K562 (cell line): ENCODE measurements around the gene LRRC4C. TPM values are rescaled to one million over a fixed set of nuclear protein-coding genes. Genes with fewer than 3 reads are reported as not detected.

Experiments used
- ATAC-seq: fragments of 200-7000 bp; cut with Tn5 transposase; 3 replicates; pipeline ENCODE4 v1.9.1; 2020; ENCODE audit warnings: moderate library complexity
- BruUV-seq: library from RNA; stranded (reverse); fragments of 400-500 nt; replicated peaks from 2 replicates; lab custom pipeline; 2021; lab: Mats Ljungman, UMichigan
- CTCF ChIA-PET: fragments of 300-600 bp; formaldehyde crosslinking; extraction: SDS; loops from one replicate; lab custom pipeline; 2021; ENCODE audit warnings: low intra/inter-chr PET ratio; lab: Yijun Ruan, JAX
- POLR2A ChIA-PET: fragments of 300-600, 350-650 bp; sonication (Branson Sonifier 250); formaldehyde crosslinking; extraction: SDS; loops from one replicate; lab custom pipeline; 2021; ENCODE audit warnings: antibody characterized with exemption, inconsistent platforms; lab: Yijun Ruan, JAX
- DNase-seq, 4 experiments: peaks; one replicate each; pipeline versions ENCODE4 v3.0.0 to v3.0.0-alpha.2; 2011 to 2018; ENCODE audit warnings: low spot score in 3 of 4, mixed read lengths in 3 of 4; ENCODE audit errors: extremely low read depth in 1 of 4
- FAIRE-seq: peaks from 2 replicates; lab custom pipeline; 2011; peaks lifted over from hg19 to GRCh38; lab: Jason Lieb, UNC
- H2AFZ ChIP-seq: 2 replicates; pipeline ENCODE4 v1.6.0; 2011; ENCODE audit warnings: low read depth, low read length, control low read depth, inconsistent platforms
- H3K27ac ChIP-seq: fragments of 200-600 bp; 3 replicates; pipeline ENCODE4 v1.8.0; 2011; ENCODE audit warnings: low read depth, mild to moderate bottlenecking, control low read depth, inconsistent platforms, low read length, moderate library complexity, mixed read lengths; ENCODE audit errors: extremely low read depth
- H3K27me3 ChIP-seq, 2 experiments: fragments of 300-600 bp in 1 of 2; 2 replicates in 1 of 2; 3 replicates in 1 of 2; pipeline versions ENCODE4 v1.6.0 to v1.8.0; 2011; ENCODE audit warnings: inconsistent platforms in 2 of 2, low read length in 2 of 2, mild to moderate bottlenecking in 1 of 2, mixed read lengths in 1 of 2, moderate library complexity in 1 of 2; ENCODE audit not compliant: control insufficient read depth in 2 of 2, insufficient read depth in 2 of 2
- H3K36me3 ChIP-seq: fragments of 300-600 bp; 3 replicates; pipeline ENCODE4 v1.8.0; 2011; ENCODE audit warnings: mild to moderate bottlenecking, low read length, inconsistent platforms; ENCODE audit not compliant: control insufficient read depth, insufficient read depth
- H3K4me1 ChIP-seq, 2 experiments: fragments of 200-600 bp in 1 of 2; replicated peaks in 1 of 2; 2 replicates in 1 of 2; 3 replicates in 1 of 2; pipeline versions ENCODE4 v1.5.1 to v1.8.0; 2011; ENCODE audit warnings: inconsistent platforms in 2 of 2, low read length in 2 of 2, mild to moderate bottlenecking in 1 of 2, mixed read lengths in 1 of 2, moderate library complexity in 1 of 2; ENCODE audit not compliant: control insufficient read depth in 2 of 2, insufficient read depth in 2 of 2
- H3K4me2 ChIP-seq: 2 replicates; pipeline ENCODE4 v1.6.1; 2011; ENCODE audit warnings: low read length, control low read depth, inconsistent platforms, mixed read lengths; ENCODE audit not compliant: insufficient read depth
- H3K4me3 ChIP-seq: fragments of 200-600 bp; sonication (generic), shearing (Covaris generic); 2 replicates; pipeline ENCODE4 v1.5.1; 2016; ENCODE audit warnings: control low read depth, inconsistent platforms
- H3K79me2 ChIP-seq: fragments of 200-600 bp; 3 replicates; pipeline ENCODE4 v1.8.0; 2011; ENCODE audit warnings: low read length, inconsistent platforms; ENCODE audit not compliant: control insufficient read depth, insufficient read depth
- H3K9ac ChIP-seq, 2 experiments: 2 replicates each; pipeline versions ENCODE4 v1.6.0 to v1.6.1; 2011; ENCODE audit warnings: low read depth in 2 of 2, low read length in 2 of 2, control low read depth in 1 of 2, inconsistent platforms in 1 of 2, mild to moderate bottlenecking in 1 of 2, mixed read lengths in 1 of 2; ENCODE audit not compliant: insufficient read depth in 1 of 2
- H3K9me1 ChIP-seq: one replicate; pipeline ENCODE4 v1.6.0; 2011; ENCODE audit warnings: inconsistent platforms, mild to moderate bottlenecking, low read length, moderate library complexity; ENCODE audit not compliant: control insufficient read depth, insufficient read depth
- H3K9me3 ChIP-seq: replicated peaks from 2 replicates; pipeline ENCODE4 v1.5.1; 2011; ENCODE audit warnings: low read depth, low read length, inconsistent platforms; ENCODE audit not compliant: control insufficient read depth, insufficient read depth
- H4K20me1 ChIP-seq: replicated peaks from 2 replicates; pipeline ENCODE4 v1.6.1; 2011; ENCODE audit warnings: low read length, inconsistent platforms, mixed read lengths; ENCODE audit not compliant: control insufficient read depth, insufficient read depth
- BRD9 ChIP-seq: fragments of 450-650 bp; IDR thresholded peaks from 2 replicates; pipeline ENCODE4 v1.6.1; 2018; ENCODE audit warnings: low read depth; ENCODE audit not compliant: partially characterized antibody
- DLX4 ChIP-seq: fragments of 250-450 bp; sonication (Bioruptor Pico); IDR thresholded peaks from 2 replicates; pipeline ENCODE4 v1.6.1; 2021; ENCODE audit warnings: mild to moderate bottlenecking
- E2F1 ChIP-seq: sonication (generic); formaldehyde crosslinking; IDR thresholded peaks from 2 replicates; pipeline ENCODE4 v1.8.1; 2023; ENCODE audit warnings: mild to moderate bottlenecking, missing genetic modification reagents, moderate library complexity
- EP400 ChIP-seq: fragments of 450-650 bp; IDR thresholded peaks from 2 replicates; pipeline ENCODE4 v1.6.1; 2017; ENCODE audit warnings: antibody characterized with exemption, mild to moderate bottlenecking, moderate library complexity
- HOMEZ ChIP-seq: fragments of 250-450 bp; sonication (Bioruptor Pico); IDR thresholded peaks from 2 replicates; pipeline ENCODE4 v1.4.0; 2020; ENCODE audit warnings: mild to moderate bottlenecking, moderate library complexity
- MEIS2 ChIP-seq: fragments of 450-650 bp; IDR thresholded peaks from 2 replicates; pipeline ENCODE4 v1.6.1; 2014; ENCODE audit warnings: mild to moderate bottlenecking; ENCODE audit not compliant: partially characterized antibody
- NCOA6 ChIP-seq: fragments of 450-650 bp; IDR thresholded peaks from 2 replicates; pipeline ENCODE4 v1.6.1; 2017; ENCODE audit warnings: mild to moderate bottlenecking
- NCOR1 ChIP-seq: fragments of 450-650 bp; IDR thresholded peaks from 2 replicates; pipeline ENCODE4 v1.6.1; 2016; ENCODE audit warnings: mild to moderate bottlenecking, moderate library complexity
- NEUROD1 ChIP-seq: fragments of 150-350 bp; IDR thresholded peaks from 2 replicates; pipeline ENCODE4 v1.6.1; 2014; ENCODE audit warnings: borderline replicate concordance, low read length, low read depth; ENCODE audit not compliant: partially characterized antibody
- NR2C2 ChIP-seq, 2 experiments: fragments of 200-800 bp in 1 of 2; sonication (Bioruptor generic) in 1 of 2; sonication (generic) in 1 of 2; formaldehyde crosslinking in 1 of 2; IDR thresholded peaks; 2 replicates each; pipeline versions ENCODE4 v1.6.1 to v1.8.0; 2016 to 2022; ENCODE audit warnings: mild to moderate bottlenecking in 1 of 2, missing compliant biosample characterization in 1 of 2, missing genetic modification characterization in 1 of 2, missing genetic modification reagents in 1 of 2
- SAFB ChIP-seq: fragments of 200-400 bp; formaldehyde crosslinking; IDR thresholded peaks from 2 replicates; pipeline ENCODE4 v1.6.1; 2017; ENCODE audit warnings: low read depth, low read length, borderline replicate concordance
- SMC3 ChIP-seq: conservative IDR thresholded peaks from 2 replicates; pipeline ENCODE4 v1.6.1; 2011; ENCODE audit warnings: low read depth, low read length, improper control_type of control experiment; ENCODE audit not compliant: insufficient read depth
- XRCC3 ChIP-seq: fragments of 450-650 bp; IDR thresholded peaks from 2 replicates; pipeline ENCODE4 v1.6.1; 2017; ENCODE audit warnings: mild to moderate bottlenecking, moderate library complexity
- ZC3H11A ChIP-seq: IDR thresholded peaks from 2 replicates; pipeline ENCODE4 v1.6.1; 2012; ENCODE audit warnings: low read depth, low read length, improper control_type of control experiment
- WGBS: fragments of 100-300 bp; shearing (Covaris generic); methylation state at CpG from one replicate; pipeline ENCODE4 v1.1.6; 2016; ENCODE audit warnings: low coverage, mixed read lengths; ENCODE audit not compliant: insufficient coverage; ENCODE audit errors: missing lambda C conversion rate; 5-methylcytosine and 5-hydroxymethylcytosine counted together
- in situ Hi-C: fragments of 300-500 bp; cut with MboI; formaldehyde crosslinking; loops from 4 replicates; pipeline ENCODE4 v1.15.0; 2018; ENCODE audit warnings: inconsistent platforms, mixed read lengths
- intact Hi-C: fragments of 100-400 bp; cut with micrococcal nuclease; formaldehyde crosslinking; loops from 2 replicates; pipeline ENCODE4 v1.14.2; 2022
- polyA plus RNA-seq, 8 experiments: library from polyadenylated mRNA; depleted of rRNA in 4 of 8; stranded (reverse) in 5 of 8; unstranded in 3 of 8; fragments of >200 nt; fragmentation: Nextera tagmentation in 2 of 8; fragmentation: Illumina TruSeq in 1 of 8; extraction: Ambion mirVana in 2 of 8; extraction: Trizol in 1 of 8; gene quantifications; 2 replicates each; pipeline versions ENCODE4 v1.2.1 to v1.2.3, GENCODE V29; 2011 to 2014; ENCODE audit warnings: inconsistent platforms in 1 of 8, missing spikeins in 1 of 8
- total RNA-seq, 7 experiments: library from RNA; depleted of rRNA in 6 of 7; stranded (reverse); fragments of >200 nt in 6 of 7; fragmentation: Illumina TruSeq in 2 of 7; extraction: Trizol in 2 of 7; gene quantifications; 2 replicates each; pipeline versions ENCODE4 v1.2.1 to v1.2.3, GENCODE V29; 2011 to 2021; ENCODE audit warnings: low replicate concordance in 1 of 7

LRRC4C gene
- total and polyA plus RNA-seq, 9 of the 15 experiments (the other 6 are each of a cell fraction or from before 2014, with no cell fraction given): not detected

GRCh38 chr11:41145420-41145819 is 314.0 kb downstream of the LRRC4C start:
- no peak overlapping the region for H2AFZ ChIP-seq
- no peak for ATAC-seq
- no peaks in the 10 kb centered on the region for H3K4me1 ChIP-seq
- H3K9me1 ChIP-seq: no peaks in the 10 kb centered on the region
- no peak overlapping the region for H3K4me3 ChIP-seq
- H3K9ac ChIP-seq: no peak overlapping the region
- no peaks in the 10 kb centered on the region for H3K36me3 ChIP-seq
- DNase-seq: no peak
- no peak overlapping the region for H3K27ac ChIP-seq
- intact Hi-C loops (no loop called here), in situ Hi-C loops (no loop called here)
- no peak overlapping the region for H3K4me2 ChIP-seq
- POLR2A ChIA-PET: no interaction called here
- FAIRE-seq: no peak
- H3K79me2 ChIP-seq: no peaks in the 10 kb centered on the region
- H3K27me3 ChIP-seq: no peaks in the 10 kb centered on the region
- WGBS: 1% methylated on average over 5 of the region's 5 CpGs
- no TSS peak for BruUV-seq
- H3K9me3 ChIP-seq: no peaks in the 10 kb centered on the region
- CTCF ChIA-PET: no interaction called here
- H4K20me1 ChIP-seq: no peaks in the 10 kb centered on the region
- TF ChIP-seq BRD9 (no peak), ZC3H11A (no peak), MEIS2 (no peak), E2F1 (no peak), NR2C2 (CRISPR knock-in tag; IDR thresholded peaks at IDR 0.05) (no peak), NR2C2 (tag; IDR thresholded peaks at IDR 0.05) (no peak), NCOA6 (no peak), NEUROD1 (no peak), HOMEZ (CRISPR knock-in tag) (no peak), DLX4 (CRISPR knock-in tag) (no peak), XRCC3 (no peak), SMC3 (no peak), EP400 (no peak), NCOR1 (no peak), SAFB (no peak)
